Measurements from ENCODE around the gene OSBPL3.

Gene OSBPL3

GRCh38 chr7:24914465-24914859 is 65.5 kb downstream of the OSBPL3 start:
- Histone ChIP-seq H4K20me1 (0 out of 2 replicates have a peak, but pooled peaks cover 7% of the 10 kb centered on the region), H3K9ac (no peak overlapping the region), H3K36me3 (no peaks in the 10 kb centered on the region), H3K27me3 (no peaks in the 10 kb centered on the region), H3K4me2 (no peak overlapping the region), H3K4me1 (peaks cover 31% of the 10 kb centered on the region), H3K27ac (no peak overlapping the region), H3K4me3 (no peak overlapping the region), H3K9me3 (0 out of 2 replicates have a peak, but pooled peaks cover 2% of the 10 kb centered on the region)
- no peak for TF ChIP-seq Cebpa-rat (IDR thresholded peaks at IDR 0.05)

GRCh38 chr7:24913801-24914464 is 66.0 kb downstream of the OSBPL3 start:
- H4K20me1 ChIP-seq, result 0 out of 2 replicates have a peak, but pooled peaks cover 7% of the 10 kb centered on the region
- H3K4me3 ChIP-seq, result no peak overlapping the region
- no peaks in the 10 kb centered on the region for H3K36me3 ChIP-seq
- 0 out of 2 replicates have a peak, but pooled peaks cover 2% of the 10 kb centered on the region for H3K9me3 ChIP-seq
- no peaks in the 10 kb centered on the region for H3K27me3 ChIP-seq
- H3K4me2 ChIP-seq, result no peak overlapping the region
- TF ChIP-seq Cebpa-rat (IDR thresholded peaks at IDR 0.05), result no peak
- no peak overlapping the region for H3K9ac ChIP-seq
- H3K4me1 ChIP-seq, result peaks cover 31% of the 10 kb centered on the region
- H3K27ac ChIP-seq, result no peak overlapping the region

- no peaks in the 10 kb centered on the region for H3K36me3 ChIP-seq
- H3K9ac ChIP-seq, result no peak overlapping the region
- TF ChIP-seq Cebpa-rat (IDR thresholded peaks at IDR 0.05), result no peak
- H3K27ac ChIP-seq, result no peak overlapping the region
- H3K4me1 ChIP-seq, result peaks cover 29% of the 10 kb centered on the region
- H4K20me1 ChIP-seq, result 0 out of 2 replicates have a peak, but pooled peaks cover 5% of the 10 kb centered on the region
- H3K4me3 ChIP-seq, result no peak overlapping the region
- 0 out of 2 replicates have a peak, but pooled peaks cover 2% of the 10 kb centered on the region for H3K9me3 ChIP-seq
- H3K27me3 ChIP-seq, result no peaks in the 10 kb centered on the region
- no peak overlapping the region for H3K4me2 ChIP-seq
Observed at GRCh38 chr7:24912874-24913514, 67.0 kb downstream of the OSBPL3 start.

- H3K4me1 ChIP-seq, result peaks cover 26% of the 10 kb centered on the region
- no peak overlapping the region for H3K9ac ChIP-seq
Observed at GRCh38 chr7:24912424-24912823, 67.6 kb downstream of the OSBPL3 start.

GRCh38 chr7:24911213-24911603 is 68.8 kb downstream of the OSBPL3 start:
- no peak overlapping the region for H3K4me3 ChIP-seq
- H3K4me2 ChIP-seq, result no peak overlapping the region
- no peak overlapping the region for H3K27ac ChIP-seq
- no peak overlapping the region for H3K9ac ChIP-seq
- TF ChIP-seq Cebpa-rat (IDR thresholded peaks at IDR 0.05), result no peak
- peaks cover 22% of the 10 kb centered on the region; the same call in 1 of the 2 replicates for H3K4me1 ChIP-seq
- H3K27me3 ChIP-seq, result no peaks in the 10 kb centered on the region
- peaks cover 2% of the 10 kb centered on the region for H3K36me3 ChIP-seq
- peaks cover 5% of the 10 kb centered on the region for H3K9me3 ChIP-seq
- H4K20me1 ChIP-seq, result no peaks in the 10 kb centered on the region

More at GRCh38 chr7:24912424-24912823, 67.6 kb downstream of the OSBPL3 start:
- H4K20me1 ChIP-seq, result no peaks in the 10 kb centered on the region
- no peak overlapping the region for H3K4me3 ChIP-seq
- H3K27ac ChIP-seq, result no peak overlapping the region
- TF ChIP-seq Cebpa-rat (IDR thresholded peaks at IDR 0.05), result no peak
- no peak overlapping the region for H3K4me2 ChIP-seq
- H3K27me3 ChIP-seq, result no peaks in the 10 kb centered on the region
- 0 out of 2 replicates have a peak, but pooled peaks cover 2% of the 10 kb centered on the region for H3K9me3 ChIP-seq
- H3K36me3 ChIP-seq, result no peaks in the 10 kb centered on the region

- Histone ChIP-seq H3K27me3 (no peaks in the 10 kb centered on the region), H4K20me1 (no peaks in the 10 kb centered on the region), H3K9ac (no peak overlapping the region), H3K36me3 (peaks cover 7% of the 10 kb centered on the region), H3K9me3 (peaks cover 9% of the 10 kb centered on the region), H3K4me2 (no peak overlapping the region), H3K4me3 (no peak overlapping the region), H3K4me1 (peaks cover 22% of the 10 kb centered on the region; the same call in 1 of the 2 replicates), H3K27ac (no peak overlapping the region)
- no peak for TF ChIP-seq Cebpa-rat (IDR thresholded peaks at IDR 0.05)
Observed at GRCh38 chr7:24910551-24911212, 69.3 kb downstream of the OSBPL3 start.

GRCh38 chr7:24908727-24909126 is 71.3 kb downstream of the OSBPL3 start:
- H3K4me3 ChIP-seq, result no peak overlapping the region
- no peaks in the 10 kb centered on the region for H3K27me3 ChIP-seq
- H4K20me1 ChIP-seq, result no peaks in the 10 kb centered on the region
- no peak overlapping the region for H3K4me2 ChIP-seq
- H3K27ac ChIP-seq, result no peak overlapping the region
- peaks cover 15% of the 10 kb centered on the region for H3K9me3 ChIP-seq
- no peak for TF ChIP-seq Cebpa-rat (IDR thresholded peaks at IDR 0.05)
- H3K36me3 ChIP-seq, result peaks cover 7% of the 10 kb centered on the region
- H3K9ac ChIP-seq, result no peak overlapping the region
- peaks cover 22% of the 10 kb centered on the region; the same call in 1 of the 2 replicates for H3K4me1 ChIP-seq

- no peak overlapping the region for H3K27ac ChIP-seq
- peaks cover 15% of the 10 kb centered on the region for H3K9me3 ChIP-seq
- no peaks in the 10 kb centered on the region for H3K27me3 ChIP-seq
- peaks cover 7% of the 10 kb centered on the region for H3K36me3 ChIP-seq
- no peaks in the 10 kb centered on the region for H4K20me1 ChIP-seq
- H3K9ac ChIP-seq, result no peak overlapping the region
- TF ChIP-seq Cebpa-rat (IDR thresholded peaks at IDR 0.05), result no peak
- H3K4me3 ChIP-seq, result no peak overlapping the region
- no peak overlapping the region for H3K4me2 ChIP-seq
- H3K4me1 ChIP-seq, result peaks cover 20% of the 10 kb centered on the region; the same call in 1 of the 2 replicates
Observed at GRCh38 chr7:24908166-24908565, 71.8 kb downstream of the OSBPL3 start.

GRCh38 chr7:24907311-24907886 is 72.6 kb downstream of the OSBPL3 start:
- H3K27ac ChIP-seq, result no peak overlapping the region
- H3K36me3 ChIP-seq, result peaks cover 7% of the 10 kb centered on the region
- no peaks in the 10 kb centered on the region for H4K20me1 ChIP-seq
- H3K9ac ChIP-seq, result no peak overlapping the region
- no peaks in the 10 kb centered on the region for H3K27me3 ChIP-seq
- peaks cover 18% of the 10 kb centered on the region; the same call in 1 of the 2 replicates for H3K4me1 ChIP-seq
- no peak for TF ChIP-seq Cebpa-rat (IDR thresholded peaks at IDR 0.05)
- H3K4me3 ChIP-seq, result no peak overlapping the region
- H3K9me3 ChIP-seq, result peaks cover 15% of the 10 kb centered on the region
- no peak overlapping the region for H3K4me2 ChIP-seq

Data from BLaER1 (cell line).